ENCODE data around the gene ARID1B. TPM values are rescaled to one million over a fixed set of nuclear protein-coding genes. Genes with fewer than 3 reads are reported as not detected.
A peak's percentile ranks its signal among the peaks of the same experiment; 100 is the strongest.

Gene ARID1B
- total and polyA plus RNA-seq, 2 of the 4 experiments (the other 2 are of a cell fraction) = 14.5 to 20.1 TPM

- peak overlapping the region; percentile 63 for H3K4me3 ChIP-seq (ENCODE audit: insufficient read depth, low read depth, low read length)
- peaks cover 4 to 11% of the 10 kb centered on the region in 2 experiments; a peak in 2 of 4 replicates for H3K79me1 ChIP-seq (ENCODE audit: low read depth in 1 of 2, low read length in 2 of 2)
- peak; percentile 44 for DNase-seq
- 0 out of 2 replicates have a peak overlapping the region, but pooled peaks have one; percentile 0 for H4K91ac ChIP-seq (ENCODE audit: insufficient read depth, low read depth, low read length)
- in situ Hi-C loops (cut with MboI; ENCODE audit: low sequenced_read_pairs) = no loop called here
- H3K56ac ChIP-seq (ENCODE audit: extremely low read depth, insufficient read depth, low read length) = peak overlapping the region; percentile 63; the same call in 1 of the 2 replicates
- WGBS, 2 experiments (ENCODE audit: extremely low coverage in 2 of 2, insufficient read length in 1 of 2) = 0% methylated on average over 1 of the region's 8 CpGs; no CpG with 5 or more reads in 1 of the 2 experiments
- peak overlapping the region; percentile 53 to 95 for H4K8ac ChIP-seq (ENCODE audit: low read depth in 2 of 2, low read length in 2 of 2)
- H2AK5ac ChIP-seq (ENCODE audit: low read depth, low read length) = no peak overlapping the region; the same call in 1 of the 2 replicates
- peak overlapping the region; percentile 89 for H3K18ac ChIP-seq (ENCODE audit: low read depth, low read length)
- H3K4me1 ChIP-seq (ENCODE audit: control insufficient read depth, insufficient read depth, low read length) = peaks cover 6% of the 10 kb centered on the region
- ChIA-PET POLR2A (ENCODE audit: unreplicated experiment) (no interaction called here), CTCF (no interaction called here)
- no peak overlapping the region for H2BK120ac ChIP-seq (ENCODE audit: low read depth, low read length)
- H3K36me3 ChIP-seq (ENCODE audit: control insufficient read depth, insufficient read depth, low read length) = no peaks in the 10 kb centered on the region
- H4K5ac ChIP-seq (ENCODE audit: low read depth, low read length) = peak overlapping the region; percentile 35
- H2AK9ac ChIP-seq (replicated peaks; ENCODE audit: low read depth, low read length, poor library complexity) = peak overlapping the region; percentile 49
- peak overlapping the region; percentile 89 for H2BK5ac ChIP-seq (ENCODE audit: low read depth, low read length, poor library complexity, severe bottlenecking)
- H3K14ac ChIP-seq (replicated peaks; ENCODE audit: low read depth, low read length) = peak overlapping the region; percentile 71
- H3K9me3 ChIP-seq (ENCODE audit: control insufficient read depth, insufficient read depth, low read length) = no peaks in the 10 kb centered on the region
- peak overlapping the region; percentile 73 for H3K4ac ChIP-seq (ENCODE audit: low read depth, low read length)
- 0 out of 2 replicates have a peak overlapping the region, but pooled peaks have one; percentile 1 for H2BK20ac ChIP-seq (ENCODE audit: low read depth, low read length)
- intact Hi-C loops (cut with micrococcal nuclease) = loop anchor here (5.0 kb wide), 4 partner anchors 54 to 1449 kb away; no protein-coding TSS in a partner anchor
- peak overlapping the region; percentile 94 for H3K9ac ChIP-seq (ENCODE audit: low read depth, low read length)
- H4K20me1 ChIP-seq (ENCODE audit: insufficient read depth, low read length) = peaks cover 12% of the 10 kb centered on the region
- no TSS peak for BruUV-seq (replicated peaks)
- H3K4me2 ChIP-seq (ENCODE audit: low read depth, low read length) = peak overlapping the region; percentile 97
- dilution Hi-C loops (cut with HindIII; ENCODE audit: low sequenced_read_pairs, unreplicated experiment) = no loop called here
- peak overlapping the region; percentile 97 for H3K27ac ChIP-seq (ENCODE audit: insufficient read depth, low read length)
- TF ChIP-seq SMC3 (IDR thresholded peaks at IDR 0.05; ENCODE audit: low read depth, low read length) = no peak
- no peaks in the 10 kb centered on the region for H3K27me3 ChIP-seq (ENCODE audit: control insufficient read depth, insufficient read depth, low read length)
- ATAC-seq (ENCODE audit: low read depth) = no peak
- peak overlapping the region; percentile 90 for H2AFZ ChIP-seq (replicated peaks; ENCODE audit: low read length, poor library complexity)
- no peaks in the 10 kb centered on the region for H3K9me1 ChIP-seq (ENCODE audit: insufficient read depth, low read length)
- H3K23ac ChIP-seq (ENCODE audit: low read depth, low read length) = peak overlapping the region; percentile 98
- no peak overlapping the region for H2BK15ac ChIP-seq (ENCODE audit: low read depth, low read length)
Observed at GRCh38 chr6:156776470-156776839, 723 bp upstream of the ARID1B start.

Data from IMR-90 (cell line).